HL-60 (cell line): ENCODE data around the gene CEBPB.
"Not testable (repeated sequence)": the region's sequence is repeated elsewhere in the genome, so short reads cannot be mapped to it uniquely, and the experiment has no call there.

Experiments
- DNase-seq, 2 experiments: peaks; one replicate each; pipeline ENCODE4 v3.0.0-alpha.2; 2010 to 2020; ENCODE audit warnings: low read depth in 1 of 2, low spot score in 1 of 2
- H3K27ac ChIP-seq: fragments of 250-450 bp; sonication (Bioruptor Pico); replicated peaks from 2 replicates; pipeline ENCODE4 v1.5.1; 2020; ENCODE audit warnings: mild to moderate bottlenecking, moderate library complexity
- H3K27me3 ChIP-seq: fragments of 250-450 bp; sonication (Bioruptor Pico); 2 replicates; pipeline ENCODE4 v1.5.1; 2021; ENCODE audit warnings: mild to moderate bottlenecking, moderate library complexity; ENCODE audit not compliant: insufficient read depth, poor library complexity, severe bottlenecking
- H3K4me3 ChIP-seq: replicated peaks from 2 replicates; pipeline ENCODE4 v1.5.1; 2011; ENCODE audit warnings: mild to moderate bottlenecking, control low read depth, low read length; ENCODE audit not compliant: insufficient read depth
- CTCF ChIP-seq: IDR thresholded peaks from one replicate; pipeline ENCODE4 v1.5.1; 2011; ENCODE audit warnings: low read length, control low read depth, inconsistent platforms; ENCODE audit not compliant: insufficient read depth
- GABPA ChIP-seq: IDR thresholded peaks from 2 replicates; pipeline ENCODE4 v1.6.1; 2012; ENCODE audit warnings: low read depth
- POLR2AphosphoS5 ChIP-seq: IDR thresholded peaks from 2 replicates; pipeline ENCODE4 v1.6.1; 2012; ENCODE audit warnings: low read depth
- REST ChIP-seq: IDR thresholded peaks from 2 replicates; pipeline ENCODE4 v1.6.1; 2012; ENCODE audit warnings: low read depth; ENCODE audit not compliant: insufficient replicate concordance
- SPI1 ChIP-seq: IDR thresholded peaks from 2 replicates; pipeline ENCODE4 v1.6.1; 2012; ENCODE audit warnings: low read depth, mild to moderate bottlenecking, borderline replicate concordance

CEBPB gene

GRCh38 chr20:50172347-50173013 lies 18.1 kb upstream of the CEBPB start:
- DNase-seq: no peak
- no peak for TF ChIP-seq GABPA
- no peak for TF ChIP-seq CTCF
- no peak for TF ChIP-seq REST
- no peak for TF ChIP-seq SPI1
- Histone ChIP-seq H3K27me3 (no peaks in the 10 kb centered on the region), H3K4me3 (no peak overlapping the region), H3K27ac (no peak overlapping the region)

GRCh38 chr20:50174456-50174855 lies 16.2 kb upstream of the CEBPB start:
- Histone ChIP-seq H3K27ac (no peak overlapping the region), H3K4me3 (no peak overlapping the region), H3K27me3 (no peaks in the 10 kb centered on the region)
- no peak for DNase-seq
- TF ChIP-seq CTCF: no peak
- no peak for TF ChIP-seq REST
- no peak for TF ChIP-seq GABPA
- no peak for TF ChIP-seq POLR2AphosphoS5

- Histone ChIP-seq H3K27me3 (no peaks in the 10 kb centered on the region), H3K27ac (no peak overlapping the region), H3K4me3 (no peak overlapping the region)
- no peak for DNase-seq
- TF ChIP-seq REST: no peak
- TF ChIP-seq SPI1: no peak
- no peak for TF ChIP-seq POLR2AphosphoS5
- no peak for TF ChIP-seq CTCF
- no peak for TF ChIP-seq GABPA
Observed at GRCh38 chr20:50175938-50176933, 14.4 kb upstream of the CEBPB start.

GRCh38 chr20:50178672-50179071 lies 12.0 kb upstream of the CEBPB start:
- H3K27me3 ChIP-seq, H3K27ac ChIP-seq, DNase-seq, H3K4me3 ChIP-seq: not testable (repeated sequence)
